HepG2 (cell line): ENCODE data around the gene ZFP92. TPM values are rescaled to one million over a fixed set of nuclear protein-coding genes. Genes with fewer than 3 reads are reported as not detected.

ENCODE experiments used
- DPF2 ChIP-seq: sonication (generic); formaldehyde crosslinking; IDR thresholded peaks from 2 replicates; pipeline ENCODE4 v1.4.0; 2020; ENCODE audit warnings: mild to moderate bottlenecking, low read depth, missing genetic modification reagents, borderline replicate concordance
- MTF2 ChIP-seq: sonication (generic); formaldehyde crosslinking; IDR thresholded peaks from 2 replicates; pipeline ENCODE4 v1.5.0; 2020; ENCODE audit warnings: missing genetic modification reagents, borderline replicate concordance
- polyA plus RNA-seq, 8 experiments: library from polyadenylated mRNA; depleted of rRNA in 3 of 8; stranded (reverse) in 7 of 8; unstranded in 1 of 8; fragments of >200 nt; fragmentation: Illumina TruSeq in 4 of 8; extraction: Trizol in 4 of 8; gene quantifications; 2 replicates each; pipeline versions ENCODE4 v1.2.1 to v1.2.3, GENCODE V29; 2011 to 2016; ENCODE audit warnings: low read depth in 4 of 8, missing spikeins in 1 of 8, mixed read lengths in 1 of 8; ENCODE audit not compliant: insufficient read depth in 1 of 8
- total RNA-seq, 5 experiments: library from RNA; depleted of rRNA; stranded (reverse); fragments of >200 nt; fragmentation: Illumina TruSeq; extraction: Trizol; gene quantifications; 2 replicates each; pipeline ENCODE4 v1.2.3, GENCODE V29; 2016; ENCODE audit warnings: low read depth in 1 of 5
- TF ChIP-seq, protein P1 (sequence below): sonication (generic); formaldehyde crosslinking; IDR thresholded peaks from 2 replicates; pipeline ENCODE4 v1.4.0; 2020; ENCODE audit warnings: missing genetic modification reagents, borderline replicate concordance
- TF ChIP-seq, protein P2 (sequence below): sonication (generic); formaldehyde crosslinking; IDR thresholded peaks from 2 replicates; pipeline ENCODE4 v1.4.0; 2020; ENCODE audit warnings: missing genetic modification reagents, borderline replicate concordance
- TF ChIP-seq, protein P3 (sequence below): sonication (generic); formaldehyde crosslinking; IDR thresholded peaks from 2 replicates; pipeline ENCODE4 v1.9.0; 2021; ENCODE audit warnings: missing genetic modification reagents, borderline replicate concordance

The ZFP92 gene
- total and polyA plus RNA-seq, 2 of the 13 experiments (the other 11 are each of a cell fraction or from before 2014, with no cell fraction given), result 0.02 TPM; not detected in 1

DNA sequence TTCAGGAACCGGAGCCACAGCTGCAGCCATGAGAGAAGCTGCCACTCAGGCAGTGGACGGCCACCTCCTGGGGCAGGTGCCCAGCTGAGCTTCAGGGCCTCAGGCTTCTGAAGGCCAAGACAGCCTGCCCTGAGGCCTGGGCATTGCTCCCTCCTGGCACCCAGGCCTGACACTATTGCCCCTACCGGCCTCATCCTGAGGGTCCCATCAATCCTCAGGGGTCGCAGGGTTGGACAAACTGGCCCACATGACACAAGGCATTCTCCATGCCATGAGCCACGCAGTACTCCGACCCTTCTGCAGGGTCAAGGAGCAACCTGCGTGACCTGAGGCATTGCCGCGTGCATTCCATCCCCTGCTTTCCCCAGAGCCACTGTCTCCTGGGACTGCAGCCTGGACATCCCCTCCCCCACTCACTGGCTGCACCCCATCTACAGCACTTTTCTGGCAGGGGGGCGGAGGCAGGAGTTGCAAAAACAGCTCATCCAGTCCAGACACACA is 3.0 kb upstream of the ZFP92 start (continued):
- TF ChIP-seq, protein P1, sequence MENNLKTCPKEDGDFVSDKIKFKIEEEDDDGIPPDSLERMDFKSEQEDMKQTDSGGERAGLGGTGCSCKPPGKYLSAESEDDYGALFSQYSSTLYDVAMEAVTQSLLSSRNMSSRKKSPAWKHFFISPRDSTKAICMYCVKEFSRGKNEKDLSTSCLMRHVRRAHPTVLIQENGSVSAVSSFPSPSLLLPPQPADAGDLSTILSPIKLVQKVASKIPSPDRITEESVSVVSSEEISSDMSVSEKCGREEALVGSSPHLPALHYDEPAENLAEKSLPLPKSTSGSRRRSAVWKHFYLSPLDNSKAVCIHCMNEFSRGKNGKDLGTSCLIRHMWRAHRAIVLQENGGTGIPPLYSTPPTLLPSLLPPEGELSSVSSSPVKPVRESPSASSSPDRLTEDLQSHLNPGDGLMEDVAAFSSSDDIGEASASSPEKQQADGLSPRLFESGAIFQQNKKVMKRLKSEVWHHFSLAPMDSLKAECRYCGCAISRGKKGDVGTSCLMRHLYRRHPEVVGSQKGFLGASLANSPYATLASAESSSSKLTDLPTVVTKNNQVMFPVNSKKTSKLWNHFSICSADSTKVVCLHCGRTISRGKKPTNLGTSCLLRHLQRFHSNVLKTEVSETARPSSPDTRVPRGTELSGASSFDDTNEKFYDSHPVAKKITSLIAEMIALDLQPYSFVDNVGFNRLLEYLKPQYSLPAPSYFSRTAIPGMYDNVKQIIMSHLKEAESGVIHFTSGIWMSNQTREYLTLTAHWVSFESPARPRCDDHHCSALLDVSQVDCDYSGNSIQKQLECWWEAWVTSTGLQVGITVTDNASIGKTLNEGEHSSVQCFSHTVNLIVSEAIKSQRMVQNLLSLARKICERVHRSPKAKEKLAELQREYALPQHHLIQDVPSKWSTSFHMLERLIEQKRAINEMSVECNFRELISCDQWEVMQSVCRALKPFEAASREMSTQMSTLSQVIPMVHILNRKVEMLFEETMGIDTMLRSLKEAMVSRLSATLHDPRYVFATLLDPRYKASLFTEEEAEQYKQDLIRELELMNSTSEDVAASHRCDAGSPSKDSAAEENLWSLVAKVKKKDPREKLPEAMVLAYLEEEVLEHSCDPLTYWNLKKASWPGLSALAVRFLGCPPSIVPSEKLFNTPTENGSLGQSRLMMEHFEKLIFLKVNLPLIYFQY (CRISPR knock-in tag), result no peak
- TF ChIP-seq MTF2 (CRISPR knock-in tag), result no peak
- TF ChIP-seq, protein P2, sequence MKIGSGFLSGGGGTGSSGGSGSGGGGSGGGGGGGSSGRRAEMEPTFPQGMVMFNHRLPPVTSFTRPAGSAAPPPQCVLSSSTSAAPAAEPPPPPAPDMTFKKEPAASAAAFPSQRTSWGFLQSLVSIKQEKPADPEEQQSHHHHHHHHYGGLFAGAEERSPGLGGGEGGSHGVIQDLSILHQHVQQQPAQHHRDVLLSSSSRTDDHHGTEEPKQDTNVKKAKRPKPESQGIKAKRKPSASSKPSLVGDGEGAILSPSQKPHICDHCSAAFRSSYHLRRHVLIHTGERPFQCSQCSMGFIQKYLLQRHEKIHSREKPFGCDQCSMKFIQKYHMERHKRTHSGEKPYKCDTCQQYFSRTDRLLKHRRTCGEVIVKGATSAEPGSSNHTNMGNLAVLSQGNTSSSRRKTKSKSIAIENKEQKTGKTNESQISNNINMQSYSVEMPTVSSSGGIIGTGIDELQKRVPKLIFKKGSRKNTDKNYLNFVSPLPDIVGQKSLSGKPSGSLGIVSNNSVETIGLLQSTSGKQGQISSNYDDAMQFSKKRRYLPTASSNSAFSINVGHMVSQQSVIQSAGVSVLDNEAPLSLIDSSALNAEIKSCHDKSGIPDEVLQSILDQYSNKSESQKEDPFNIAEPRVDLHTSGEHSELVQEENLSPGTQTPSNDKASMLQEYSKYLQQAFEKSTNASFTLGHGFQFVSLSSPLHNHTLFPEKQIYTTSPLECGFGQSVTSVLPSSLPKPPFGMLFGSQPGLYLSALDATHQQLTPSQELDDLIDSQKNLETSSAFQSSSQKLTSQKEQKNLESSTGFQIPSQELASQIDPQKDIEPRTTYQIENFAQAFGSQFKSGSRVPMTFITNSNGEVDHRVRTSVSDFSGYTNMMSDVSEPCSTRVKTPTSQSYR (CRISPR knock-in tag), result peak; percentile 59; the same call in 1 of the 2 replicates
- TF ChIP-seq DPF2, result no peak
- TF ChIP-seq, protein P3, sequence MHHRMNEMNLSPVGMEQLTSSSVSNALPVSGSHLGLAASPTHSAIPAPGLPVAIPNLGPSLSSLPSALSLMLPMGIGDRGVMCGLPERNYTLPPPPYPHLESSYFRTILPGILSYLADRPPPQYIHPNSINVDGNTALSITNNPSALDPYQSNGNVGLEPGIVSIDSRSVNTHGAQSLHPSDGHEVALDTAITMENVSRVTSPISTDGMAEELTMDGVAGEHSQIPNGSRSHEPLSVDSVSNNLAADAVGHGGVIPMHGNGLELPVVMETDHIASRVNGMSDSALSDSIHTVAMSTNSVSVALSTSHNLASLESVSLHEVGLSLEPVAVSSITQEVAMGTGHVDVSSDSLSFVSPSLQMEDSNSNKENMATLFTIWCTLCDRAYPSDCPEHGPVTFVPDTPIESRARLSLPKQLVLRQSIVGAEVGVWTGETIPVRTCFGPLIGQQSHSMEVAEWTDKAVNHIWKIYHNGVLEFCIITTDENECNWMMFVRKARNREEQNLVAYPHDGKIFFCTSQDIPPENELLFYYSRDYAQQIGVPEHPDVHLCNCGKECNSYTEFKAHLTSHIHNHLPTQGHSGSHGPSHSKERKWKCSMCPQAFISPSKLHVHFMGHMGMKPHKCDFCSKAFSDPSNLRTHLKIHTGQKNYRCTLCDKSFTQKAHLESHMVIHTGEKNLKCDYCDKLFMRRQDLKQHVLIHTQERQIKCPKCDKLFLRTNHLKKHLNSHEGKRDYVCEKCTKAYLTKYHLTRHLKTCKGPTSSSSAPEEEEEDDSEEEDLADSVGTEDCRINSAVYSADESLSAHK (CRISPR knock-in tag), result no peak
- TF ChIP-seq, all 625 proteins: peak for 3
